NOMO-1 treated with DMSO at 0.1 percent for 48 hours (cell line): Measurements from ENCODE around the gene CYP1A1.

ENCODE experiments used
- DNase-seq: peaks from one replicate; lab custom pipeline; 2025; ENCODE audit not compliant: unreplicated experiment; lab: John Stamatoyannopoulos, UW

CYP1A1 gene

GRCh38 chr15:74725225-74725774, at the start of gene CYP1A1:
CYP1A1 (minus strand) TSS chr15:74725528; CDS start chr15:74723097, 2,431 bp downstream.
- DNase-seq, result no peak

- DNase-seq, result peak; percentile 15
Observed at GRCh38 chr15:74773731-74774252, 48.5 kb upstream of the CYP1A1 start.

- no peak for DNase-seq
Observed at GRCh38 chr15:74773329-74773728, 48.0 kb upstream of the CYP1A1 start.

- no peak for DNase-seq
Observed at GRCh38 chr15:74770211-74770903, 45.0 kb upstream of the CYP1A1 start.

- DNase-seq, result no peak
Observed at GRCh38 chr15:74769463-74770025, 44.2 kb upstream of the CYP1A1 start.

GRCh38 chr15:74768771-74769342, 43.5 kb upstream of the CYP1A1 start:
- DNase-seq, result peak; percentile 46

- no peak for DNase-seq
Observed at GRCh38 chr15:74768099-74768770, 42.9 kb upstream of the CYP1A1 start.

GRCh38 chr15:74767167-74768098, 42.1 kb upstream of the CYP1A1 start:
- no peak for DNase-seq

- no peak for DNase-seq
Observed at GRCh38 chr15:74763416-74763815, 38.1 kb upstream of the CYP1A1 start.

GRCh38 chr15:74762791-74763150, 37.4 kb upstream of the CYP1A1 start:
- DNase-seq, result no peak

GRCh38 chr15:74758736-74759135, 33.4 kb upstream of the CYP1A1 start:
- DNase-seq, result no peak

- no peak for DNase-seq
Observed at GRCh38 chr15:74754593-74755215, 29.4 kb upstream of the CYP1A1 start.

GRCh38 chr15:74752531-74752930, 27.2 kb upstream of the CYP1A1 start:
- no peak for DNase-seq

GRCh38 chr15:74752011-74752410, 26.7 kb upstream of the CYP1A1 start:
- no peak for DNase-seq

GRCh38 chr15:74750751-74751150, 25.4 kb upstream of the CYP1A1 start:
- DNase-seq, result no peak

GRCh38 chr15:74749832-74750231, 24.5 kb upstream of the CYP1A1 start:
- no peak for DNase-seq

GRCh38 chr15:74748322-74748946, 23.1 kb upstream of the CYP1A1 start, which contains the start of gene CYP1A2:
CYP1A2 (plus strand) TSS chr15:74748845; CDS start chr15:74749739, 894 bp downstream.
- no peak for DNase-seq

GRCh38 chr15:74746389-74746788, 21.1 kb upstream of the CYP1A1 start:
- DNase-seq, result no peak

GRCh38 chr15:74742422-74742821, 17.1 kb upstream of the CYP1A1 start:
- no peak for DNase-seq
